ENCODE measurements around the gene GAREM1.
"Not testable (repeated sequence)": the region's sequence is repeated elsewhere in the genome, so short reads cannot be mapped to it uniquely, and the experiment has no call there.

The GAREM1 gene

GRCh38 chr18:32243358-32243757, 227.3 kb downstream of the GAREM1 start:
- H3K27me3 ChIP-seq: no peaks in the 10 kb centered on the region
- intact Hi-C loops (cut with DNase I; ENCODE audit: low total_unique reads): no loop called here
- TF ChIP-seq CTCF (IDR thresholded peaks at IDR 0.05): no peak
- H3K4me1 ChIP-seq: no peaks in the 10 kb centered on the region
- no peak overlapping the region for H3K27ac ChIP-seq
- no peak for DNase-seq
- no peaks in the 10 kb centered on the region for H3K36me3 ChIP-seq
- H3K4me3 ChIP-seq: no peak overlapping the region
- H3K9me3 ChIP-seq: no peaks in the 10 kb centered on the region

- TF ChIP-seq CTCF (IDR thresholded peaks at IDR 0.05): no peak
- Histone ChIP-seq H3K27me3 (no peaks in the 10 kb centered on the region), H3K9me3 (no peaks in the 10 kb centered on the region), H3K4me1 (no peaks in the 10 kb centered on the region), H3K27ac (no peak overlapping the region), H3K36me3 (no peaks in the 10 kb centered on the region), H3K4me3 (no peak overlapping the region)
- no peak for DNase-seq
- intact Hi-C loops (cut with DNase I; ENCODE audit: low total_unique reads): no loop called here
Observed at GRCh38 chr18:32242395-32242794, 228.3 kb downstream of the GAREM1 start.

- H3K27me3 ChIP-seq: no peaks in the 10 kb centered on the region
- no peaks in the 10 kb centered on the region for H3K9me3 ChIP-seq
- no peak overlapping the region for H3K27ac ChIP-seq
- intact Hi-C loops (cut with DNase I; ENCODE audit: low total_unique reads): no loop called here
- DNase-seq: no peak
- H3K4me3 ChIP-seq: no peak overlapping the region
- no peak for TF ChIP-seq CTCF (IDR thresholded peaks at IDR 0.05)
- H3K4me1 ChIP-seq: no peaks in the 10 kb centered on the region
- H3K36me3 ChIP-seq: no peaks in the 10 kb centered on the region
Observed at GRCh38 chr18:32238635-32239268, 231.9 kb downstream of the GAREM1 start.

- Histone ChIP-seq H3K36me3 (no peaks in the 10 kb centered on the region), H3K4me1 (no peaks in the 10 kb centered on the region), H3K9me3 (peaks cover 0 to 4% (median 0%) of the 10 kb centered on the region in 3 donors), H3K4me3 (no peak overlapping the region), H3K27ac (no peak overlapping the region), H3K27me3 (no peaks in the 10 kb centered on the region)
- TF ChIP-seq CTCF (IDR thresholded peaks at IDR 0.05): no peak
- intact Hi-C loops (cut with DNase I; ENCODE audit: low total_unique reads): no loop called here
- DNase-seq: no peak
Observed at GRCh38 chr18:32237049-32237448, 233.6 kb downstream of the GAREM1 start.

GRCh38 chr18:32233348-32233747, 237.3 kb downstream of the GAREM1 start:
- H3K27me3 ChIP-seq; H3K4me1 ChIP-seq; H3K36me3 ChIP-seq; DNase-seq; H3K4me3 ChIP-seq; intact Hi-C loops (cut with DNase I; ENCODE audit: low total_unique reads); H3K9me3 ChIP-seq; H3K27ac ChIP-seq: not testable (repeated sequence)

- Histone ChIP-seq H3K9me3 (no peaks in the 10 kb centered on the region), H3K4me3 (no peak overlapping the region), H3K27ac (no peak overlapping the region), H3K36me3 (no peaks in the 10 kb centered on the region), H3K27me3 (no peaks in the 10 kb centered on the region), H3K4me1 (no peaks in the 10 kb centered on the region)
- no peak for DNase-seq
- TF ChIP-seq CTCF (IDR thresholded peaks at IDR 0.05): no peak
- intact Hi-C loops (cut with DNase I; ENCODE audit: low total_unique reads): no loop called here
Observed at GRCh38 chr18:32219431-32220018, 251.2 kb downstream of the GAREM1 start.

Measured in tibial artery (tissue), 4 donors.